Endothelial cell of umbilical vein (primary cell): ENCODE data around the gene PPP2R5A. TPM values are rescaled to one million over a fixed set of nuclear protein-coding genes. Genes with fewer than 3 reads are reported as not detected.
"Not testable (repeated sequence)": the region's sequence is repeated elsewhere in the genome, so short reads cannot be mapped to it uniquely, and the experiment has no call there.

Experiments used
- BruUV-seq: library from RNA; stranded (reverse); fragments of 400-500 nt; replicated peaks from 2 replicates; lab custom pipeline; 2021; lab: Mats Ljungman, UMichigan
- CTCF ChIA-PET: fragments of 300-600, 350-600 bp; sonication (Branson Sonifier 250); formaldehyde crosslinking; loops from one replicate; lab custom pipeline; 2021; ENCODE audit warnings: antibody characterized with exemption, inconsistent platforms; lab: Charles Lee
- POLR2A ChIA-PET: fragments of 300-600, 350-600 bp; sonication (Branson Sonifier 250); formaldehyde crosslinking; loops from one replicate; lab custom pipeline; 2021; ENCODE audit warnings: antibody characterized with exemption, inconsistent platforms; lab: Charles Lee
- DNase-seq: peaks from one replicate; pipeline ENCODE4 v3.0.0-alpha.2; 2011; ENCODE audit warnings: low read depth, low spot score
- FAIRE-seq: peaks from 2 replicates; lab custom pipeline; 2011; peaks lifted over from hg19 to GRCh38; lab: Jason Lieb, UNC
- H2AFZ ChIP-seq: 2 replicates; pipeline ENCODE4 v1.6.0; 2012; ENCODE audit warnings: low read depth, low read length, control low read depth, inconsistent platforms
- H3K27ac ChIP-seq: 2 replicates; pipeline ENCODE4 v1.5.1; 2011; ENCODE audit warnings: low read depth, mild to moderate bottlenecking, control low read depth, low read length, moderate library complexity; ENCODE audit not compliant: insufficient read depth
- H3K27me3 ChIP-seq, 2 experiments: 2 replicates each; pipeline versions ENCODE4 v1.6.0 to v1.6.1; 2011; ENCODE audit warnings: low read length in 2 of 2, mixed read lengths in 1 of 2; ENCODE audit not compliant: control insufficient read depth in 2 of 2, insufficient read depth in 2 of 2
- H3K36me3 ChIP-seq, 2 experiments: 2 replicates in 1 of 2; 3 replicates in 1 of 2; pipeline ENCODE4 v1.5.1; 2011; ENCODE audit warnings: low read length in 2 of 2, mild to moderate bottlenecking in 1 of 2, moderate library complexity in 1 of 2; ENCODE audit not compliant: control insufficient read depth in 2 of 2, insufficient read depth in 2 of 2; ENCODE audit errors: extremely low read depth in 1 of 2
- H3K4me1 ChIP-seq: 3 replicates; pipeline ENCODE4 v1.5.1; 2011; ENCODE audit warnings: mild to moderate bottlenecking, low read length; ENCODE audit not compliant: control insufficient read depth, insufficient read depth; ENCODE audit errors: extremely low read depth
- H3K4me2 ChIP-seq: 2 replicates; pipeline ENCODE4 v1.6.1; 2011; ENCODE audit warnings: low read length, control low read depth, mixed read lengths; ENCODE audit not compliant: insufficient read depth
- H3K4me3 ChIP-seq, 3 experiments: fragments of 200-600 bp in 1 of 3; sonication (generic), shearing (Covaris generic) in 1 of 3; replicated peaks in 1 of 3; 2 replicates each; pipeline ENCODE4 v1.5.1; 2011 to 2016; ENCODE audit warnings: control low read depth in 3 of 3, low read length in 3 of 3, mild to moderate bottlenecking in 2 of 3, inconsistent platforms in 1 of 3, low read depth in 1 of 3, moderate library complexity in 1 of 3; ENCODE audit not compliant: insufficient read depth in 1 of 3
- H3K79me2 ChIP-seq: 2 replicates; pipeline ENCODE4 v1.6.0; 2012; ENCODE audit warnings: low read length, inconsistent platforms; ENCODE audit not compliant: control insufficient read depth, insufficient read depth
- H3K9ac ChIP-seq: replicated peaks from 2 replicates; pipeline ENCODE3; 2011; ENCODE audit warnings: low read length, control low read depth; ENCODE audit not compliant: insufficient read depth; ENCODE audit errors: extremely low read depth
- H3K9me1 ChIP-seq: replicated peaks from 3 replicates; pipeline ENCODE4 v1.6.0; 2011; ENCODE audit warnings: mild to moderate bottlenecking, low read length; ENCODE audit not compliant: control insufficient read depth, insufficient read depth; ENCODE audit errors: extremely low read depth
- H3K9me3 ChIP-seq: replicated peaks from 2 replicates; pipeline ENCODE4 v1.5.1; 2012; ENCODE audit warnings: low read length, inconsistent platforms; ENCODE audit not compliant: control insufficient read depth, insufficient read depth
- H4K20me1 ChIP-seq: replicated peaks from 2 replicates; pipeline ENCODE3; 2011; ENCODE audit warnings: mild to moderate bottlenecking, low read length; ENCODE audit not compliant: control insufficient read depth, insufficient read depth; ENCODE audit errors: extremely low read depth
- CTCF ChIP-seq, 2 donors: IDR thresholded peaks; 1 replicate in 1 of 2; 2 replicates in 1 of 2; pipeline ENCODE4 v1.5.1; 2011; ENCODE audit warnings: low read length in 2 of 2, mild to moderate bottlenecking in 2 of 2, moderate library complexity in 2 of 2, control low read depth in 1 of 2, inconsistent platforms in 1 of 2, low read depth in 1 of 2; ENCODE audit not compliant: insufficient read depth in 1 of 2; ENCODE audit errors: extremely low read depth in 1 of 2
- EZH2 ChIP-seq: IDR thresholded peaks from 2 replicates; pipeline ENCODE4 v1.6.1; 2012; ENCODE audit warnings: borderline replicate concordance, low read depth, mild to moderate bottlenecking, moderate library complexity, low read length, inconsistent platforms; ENCODE audit not compliant: severe bottlenecking
- MAX ChIP-seq: IDR thresholded peaks from 2 replicates; pipeline ENCODE4 v1.6.1; 2011; ENCODE audit not compliant: insufficient read depth, insufficient read length
- dilution Hi-C: fragments of 300-500 bp; cut with MboI; formaldehyde crosslinking; loops from one replicate; pipeline ENCODE4 v1.15.0; 2019; ENCODE audit warnings: low sequenced_read_pairs; ENCODE audit not compliant: extremely low pct_ligation_motif_present
- intact Hi-C: fragments of 100-400 bp; cut with micrococcal nuclease; formaldehyde crosslinking; loops from one replicate; pipeline ENCODE4 v1.10.0; 2022
- polyA plus RNA-seq, 4 experiments: library from polyadenylated mRNA; depleted of rRNA in 3 of 4; stranded (reverse) in 3 of 4; unstranded in 1 of 4; fragments of >200 nt; gene quantifications; 2 replicates each; pipeline versions ENCODE4 v1.2.1 to v1.2.3, GENCODE V29; 2011 to 2012; ENCODE audit warnings: missing spikeins in 1 of 4
- total RNA-seq: library from RNA; stranded (reverse); gene quantifications from 2 replicates; pipeline ENCODE4 v1.2.3, GENCODE V29; 2021

The PPP2R5A gene
- total and polyA plus RNA-seq, 2 donors (not counting 3 experiments of a cell fraction or from before 2014, with no cell fraction given) = 11.9 to 34.5 TPM

GRCh38 chr1:212315907-212316306 lies 30.7 kb downstream of the PPP2R5A start:
- Histone ChIP-seq H3K9me1 (no peaks in the 10 kb centered on the region), H3K4me3 (no peak overlapping the region), H3K9ac (no peak overlapping the region), H3K36me3 (no peaks in the 10 kb centered on the region), H3K4me2 (no peak overlapping the region), H2AFZ (no peak overlapping the region), H3K27me3 (no peaks in the 10 kb centered on the region), H4K20me1 (no peaks in the 10 kb centered on the region), H3K27ac (no peak overlapping the region), H3K79me2 (peaks cover 7% of the 10 kb centered on the region), H3K9me3 (no peaks in the 10 kb centered on the region), H3K4me1 (no peaks in the 10 kb centered on the region)
- dilution Hi-C loops (no loop called here), intact Hi-C loops (loop anchor here (1.0 kb wide), 1 partner anchor 246 kb away; no protein-coding TSS in a partner anchor)
- BruUV-seq = no TSS peak
- FAIRE-seq (peak; percentile 31), DNase-seq (peak; percentile 40)
- ChIA-PET POLR2A (no interaction called here), CTCF (interaction anchor here (0.7 to 2.2 kb wide), 11 partner anchors 9 to 303 kb away, joined by 3 to 30 read pairs (median 5); partner anchors contain the start of genes DTL and INTS7)
- TF ChIP-seq CTCF (IDR thresholded peaks at IDR 0.05; ENCODE audit: extremely low read depth in 1 of 2, insufficient read depth in 1 of 2, low read depth in 1 of 2, low read length in 2 of 2) (peak in 1 of 2 donors; percentile 1), EZH2 (no peak)

DNA sequence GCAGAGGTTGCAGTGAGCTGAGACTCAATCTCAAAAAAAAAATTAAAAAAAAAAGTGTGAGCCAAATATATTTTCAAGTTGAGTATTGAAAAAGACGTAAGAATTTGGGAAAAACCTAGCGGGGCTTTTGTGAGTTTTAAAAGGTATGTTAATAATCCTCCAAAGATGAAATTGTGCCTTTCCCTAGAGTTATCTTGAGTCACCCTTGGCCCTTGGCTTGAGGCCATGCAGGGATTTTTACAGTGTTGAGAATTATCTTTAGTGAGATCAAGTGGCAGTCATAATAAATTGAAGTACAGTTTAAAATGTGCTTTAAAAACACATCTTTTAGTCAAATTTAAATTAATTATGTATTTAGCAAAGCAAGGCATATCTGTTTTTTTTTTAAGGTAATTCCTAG lies 32.7 kb downstream of the PPP2R5A start:
- Histone ChIP-seq H3K27me3 (no peaks in the 10 kb centered on the region), H3K36me3 (no peaks in the 10 kb centered on the region), H3K79me2 (peaks cover 7% of the 10 kb centered on the region), H3K27ac (no peak overlapping the region), H4K20me1 (no peaks in the 10 kb centered on the region), H3K9me1 (no peaks in the 10 kb centered on the region), H3K4me3 (no peak overlapping the region), H3K9ac (no peak overlapping the region), H3K4me2 (no peak overlapping the region), H3K4me1 (no peaks in the 10 kb centered on the region), H3K9me3 (no peaks in the 10 kb centered on the region), H2AFZ (no peak overlapping the region)
- TF ChIP-seq MAX = no peak
- dilution Hi-C loops (no loop called here), intact Hi-C loops (no loop called here)
- ChIA-PET CTCF (interaction anchor here (2.2 kb wide), 1 partner anchor 254 kb away, joined by 10 read pairs; no protein-coding TSS in a partner anchor), POLR2A (no interaction called here)
- no peak for DNase-seq
- no peak for FAIRE-seq
- BruUV-seq = no TSS peak

GRCh38 chr1:212321031-212321430 lies 35.8 kb downstream of the PPP2R5A start:
- CTCF ChIA-PET, H4K20me1 ChIP-seq, H3K4me2 ChIP-seq, H3K36me3 ChIP-seq, BruUV-seq, H3K9me3 ChIP-seq, FAIRE-seq, intact Hi-C loops, H3K27me3 ChIP-seq, H3K9me1 ChIP-seq, dilution Hi-C loops, DNase-seq, H2AFZ ChIP-seq, H3K4me1 ChIP-seq, POLR2A ChIA-PET, H3K27ac ChIP-seq, H3K9ac ChIP-seq, H3K4me3 ChIP-seq: not testable (repeated sequence)
- peaks cover 11% of the 10 kb centered on the region for H3K79me2 ChIP-seq
